Lower leg skin (tissue), 3 donors: Measurements from ENCODE around the gene CAMKK2.

ENCODE experiments used
- CTCF ChIP-seq, 3 donors: fragments of 450-650 bp; IDR thresholded peaks; one replicate each; pipeline ENCODE4 v1.5.1; 2016; ENCODE audit warnings: antibody characterized with exemption in 3 of 3, mild to moderate bottlenecking in 3 of 3, moderate library complexity in 2 of 3
- POLR2A ChIP-seq, 2 donors: fragments of 450-650 bp; IDR thresholded peaks; one replicate each; pipeline ENCODE4 v1.6.1; 2016 to 2017; ENCODE audit warnings: antibody characterized with exemption in 2 of 2, mild to moderate bottlenecking in 1 of 2, moderate library complexity in 1 of 2

GRCh38 chr12:121250359-121250758, 46.1 kb downstream of the CAMKK2 start:
- TF ChIP-seq POLR2A (IDR thresholded peaks at IDR 0.05) = no peak
- TF ChIP-seq CTCF (IDR thresholded peaks at IDR 0.05) = no peak
